HUES6 (cell line): Measurements from ENCODE around the gene TGM3.

ENCODE experiments used
- H3K27ac ChIP-seq: 2 replicates; pipeline ENCODE4 v1.7.0; 2013; ENCODE audit warnings: low read depth, mild to moderate bottlenecking, low read length, inconsistent platforms
- H3K27me3 ChIP-seq: 2 replicates; pipeline ENCODE4 v1.6.1; 2013; ENCODE audit warnings: low read length; ENCODE audit not compliant: control insufficient read depth, insufficient read depth
- H3K36me3 ChIP-seq: 2 replicates; pipeline ENCODE4 v1.6.1; 2013; ENCODE audit warnings: low read length; ENCODE audit not compliant: control insufficient read depth, insufficient read depth
- H3K4me1 ChIP-seq: 2 replicates; pipeline ENCODE4 v1.6.1; 2013; ENCODE audit warnings: low read length; ENCODE audit not compliant: control insufficient read depth, insufficient read depth
- H3K4me3 ChIP-seq: 2 replicates; pipeline ENCODE4 v1.5.1; 2013; ENCODE audit warnings: low read depth, low read length
- H3K9ac ChIP-seq: one replicate; pipeline ENCODE4 v1.6.1; 2013; ENCODE audit warnings: mild to moderate bottlenecking, low read length
- H3K9me3 ChIP-seq: 2 replicates; pipeline ENCODE4 v1.6.1; 2013; ENCODE audit warnings: low read depth, low read length; ENCODE audit not compliant: control insufficient read depth, insufficient read depth

The TGM3 gene, protein sequence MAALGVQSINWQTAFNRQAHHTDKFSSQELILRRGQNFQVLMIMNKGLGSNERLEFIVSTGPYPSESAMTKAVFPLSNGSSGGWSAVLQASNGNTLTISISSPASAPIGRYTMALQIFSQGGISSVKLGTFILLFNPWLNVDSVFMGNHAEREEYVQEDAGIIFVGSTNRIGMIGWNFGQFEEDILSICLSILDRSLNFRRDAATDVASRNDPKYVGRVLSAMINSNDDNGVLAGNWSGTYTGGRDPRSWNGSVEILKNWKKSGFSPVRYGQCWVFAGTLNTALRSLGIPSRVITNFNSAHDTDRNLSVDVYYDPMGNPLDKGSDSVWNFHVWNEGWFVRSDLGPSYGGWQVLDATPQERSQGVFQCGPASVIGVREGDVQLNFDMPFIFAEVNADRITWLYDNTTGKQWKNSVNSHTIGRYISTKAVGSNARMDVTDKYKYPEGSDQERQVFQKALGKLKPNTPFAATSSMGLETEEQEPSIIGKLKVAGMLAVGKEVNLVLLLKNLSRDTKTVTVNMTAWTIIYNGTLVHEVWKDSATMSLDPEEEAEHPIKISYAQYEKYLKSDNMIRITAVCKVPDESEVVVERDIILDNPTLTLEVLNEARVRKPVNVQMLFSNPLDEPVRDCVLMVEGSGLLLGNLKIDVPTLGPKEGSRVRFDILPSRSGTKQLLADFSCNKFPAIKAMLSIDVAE

DNA sequence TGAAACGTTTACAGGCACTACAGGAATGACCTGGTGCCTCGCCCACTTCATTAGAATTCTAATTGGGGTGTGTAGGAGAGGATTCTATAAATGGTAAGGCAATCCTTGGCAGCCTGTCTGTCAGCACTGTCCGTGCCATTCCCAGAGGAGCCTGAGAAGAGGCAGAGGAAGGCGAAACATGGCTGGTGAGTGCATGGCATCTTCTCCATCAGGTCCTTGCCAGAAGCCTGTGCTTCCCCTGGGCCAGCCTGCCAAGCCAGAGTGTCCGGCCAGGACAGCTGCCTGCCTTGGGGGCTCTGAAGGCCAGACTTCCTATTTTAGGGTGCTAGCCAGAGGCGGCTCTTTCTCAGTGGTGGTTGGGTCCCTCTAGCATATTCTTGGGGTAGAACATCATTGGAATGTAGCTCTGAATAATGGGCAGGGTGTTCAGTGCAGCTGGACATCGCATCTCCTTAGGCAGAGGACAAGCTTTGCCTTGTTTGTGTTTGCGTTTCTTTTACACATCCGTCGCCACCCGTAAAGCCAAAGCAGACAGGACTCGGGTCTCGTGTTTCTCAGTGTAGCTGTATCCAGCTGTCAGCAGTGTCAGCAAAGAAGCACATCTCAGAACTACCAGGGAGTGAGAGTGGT is at the start of gene TGM3:
Gene TGM3 (plus strand): TSS at position 116 of the 630 bp plus-strand sequence. CDS start 63 bp downstream, at position 179.
- Histone ChIP-seq H3K9me3 (no peaks in the 10 kb centered on the region), H3K36me3 (no peaks in the 10 kb centered on the region), H3K9ac (no peak within 1 kb of the TSS), H3K27ac (no peak within 1 kb of the TSS), H3K4me1 (peaks cover 19% of the 10 kb centered on the region), H3K27me3 (no peaks in the 10 kb centered on the region), H3K4me3 (no peak within 1 kb of the TSS)

DNA sequence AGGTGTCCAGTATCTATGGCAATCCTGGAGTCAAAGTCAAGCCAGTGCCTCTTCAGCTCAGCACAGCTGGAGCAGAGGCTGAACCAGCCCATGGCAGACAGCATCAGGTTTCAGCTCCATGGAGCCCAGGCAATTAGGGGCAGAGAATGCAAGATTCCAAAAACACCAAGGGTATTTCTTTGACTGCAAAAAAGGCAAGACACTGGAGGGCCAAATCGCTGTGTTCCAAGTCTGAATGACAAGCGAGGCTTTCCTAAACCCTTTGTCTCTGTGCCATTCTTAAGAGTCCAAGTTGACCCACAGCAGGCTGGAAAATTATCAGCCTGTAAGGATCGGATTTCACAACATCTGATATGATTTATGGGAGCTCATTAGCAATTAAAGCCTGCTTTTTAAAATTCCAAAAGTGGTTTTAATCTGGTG is 49.7 kb upstream of the TGM3 start:
- no peaks in the 10 kb centered on the region for H3K36me3 ChIP-seq
- no peak overlapping the region for H3K4me3 ChIP-seq
- H3K4me1 ChIP-seq: peaks cover 17% of the 10 kb centered on the region
- H3K9me3 ChIP-seq: no peaks in the 10 kb centered on the region
- H3K9ac ChIP-seq: no peak overlapping the region
- H3K27ac ChIP-seq: no peak overlapping the region
- H3K27me3 ChIP-seq: no peaks in the 10 kb centered on the region

DNA sequence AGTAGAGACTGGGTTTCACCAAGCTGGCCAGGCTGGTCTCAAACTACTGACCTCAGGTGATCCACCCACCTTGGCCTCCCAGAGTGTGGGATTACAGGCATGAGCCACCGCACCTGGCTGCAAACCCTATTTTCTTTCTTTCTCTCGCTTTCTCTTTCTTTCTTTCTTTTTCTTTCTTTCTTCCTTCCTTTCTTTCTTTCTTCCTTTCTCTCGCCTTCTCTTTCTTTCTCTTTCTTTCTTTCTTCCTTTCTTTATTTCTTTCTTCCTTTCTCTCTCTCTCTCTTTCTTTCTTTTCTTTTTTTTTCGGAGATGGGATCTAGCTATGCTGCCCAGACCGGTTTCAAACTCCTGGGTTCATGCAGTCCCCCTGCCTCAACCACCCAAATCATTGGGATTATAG is 47.0 kb upstream of the TGM3 start:
- no peaks in the 10 kb centered on the region for H3K36me3 ChIP-seq
- H3K9ac ChIP-seq: no peak overlapping the region
- no peak overlapping the region for H3K27ac ChIP-seq
- no peaks in the 10 kb centered on the region for H3K9me3 ChIP-seq
- H3K27me3 ChIP-seq: no peaks in the 10 kb centered on the region
- peaks cover 22% of the 10 kb centered on the region for H3K4me1 ChIP-seq
- no peak overlapping the region for H3K4me3 ChIP-seq

DNA sequence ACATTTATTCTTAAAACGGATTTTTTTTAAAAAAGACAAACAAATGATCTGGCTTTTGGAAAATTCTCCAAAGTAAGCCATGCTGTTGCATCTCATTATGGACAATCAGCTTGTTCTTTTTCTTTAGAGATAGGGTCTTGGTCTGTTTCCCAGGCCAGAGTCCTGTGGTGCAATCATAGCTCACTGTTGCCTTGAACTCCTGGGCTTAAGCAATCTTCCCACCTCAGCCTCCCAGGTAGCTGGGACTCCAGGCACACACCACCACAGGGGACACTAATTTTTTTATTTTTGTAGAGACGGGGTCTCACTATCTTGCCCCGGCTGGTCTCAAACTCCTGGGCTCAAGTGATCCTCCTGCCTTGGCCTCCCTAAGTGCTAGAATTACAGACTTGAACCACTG is 45.9 kb upstream of the TGM3 start:
- Histone ChIP-seq H3K9me3 (no peaks in the 10 kb centered on the region), H3K4me3 (no peak overlapping the region), H3K27me3 (no peaks in the 10 kb centered on the region), H3K4me1 (peaks cover 19% of the 10 kb centered on the region), H3K27ac (no peak overlapping the region), H3K9ac (no peak overlapping the region), H3K36me3 (no peaks in the 10 kb centered on the region)

DNA sequence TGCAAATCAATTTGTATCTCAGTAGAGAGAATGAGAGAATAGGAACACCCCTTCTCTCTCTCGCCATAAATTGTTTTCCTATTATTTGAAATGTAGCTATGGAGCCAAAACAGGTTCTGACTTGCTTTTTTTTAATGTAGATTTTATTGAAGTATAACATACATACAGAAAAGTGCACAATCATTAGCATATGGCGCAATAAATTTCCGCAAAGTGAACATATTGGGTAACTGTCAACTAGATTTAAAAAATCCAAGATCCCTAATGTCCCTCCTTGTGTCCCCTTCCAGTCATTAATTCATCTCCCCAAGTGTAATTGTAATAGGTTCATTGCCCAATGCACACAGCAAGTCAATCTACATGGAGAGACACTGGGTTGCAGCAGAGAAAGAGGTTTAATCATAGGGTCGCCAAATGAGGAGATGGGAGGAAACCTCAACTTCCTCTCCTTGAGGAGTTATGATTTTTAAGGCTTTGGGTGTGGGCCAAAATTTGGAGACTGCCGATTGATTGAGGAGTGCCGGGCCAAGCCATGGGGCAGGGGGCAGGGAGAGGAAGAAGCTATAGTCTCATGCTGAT is 43.3 kb upstream of the TGM3 start:
- Histone ChIP-seq H3K27ac (no peak overlapping the region), H3K9ac (no peak overlapping the region), H3K9me3 (no peaks in the 10 kb centered on the region), H3K36me3 (no peaks in the 10 kb centered on the region), H3K4me3 (no peak overlapping the region), H3K4me1 (peaks cover 5% of the 10 kb centered on the region; the same call in 1 of the 2 replicates), H3K27me3 (no peaks in the 10 kb centered on the region)

DNA sequence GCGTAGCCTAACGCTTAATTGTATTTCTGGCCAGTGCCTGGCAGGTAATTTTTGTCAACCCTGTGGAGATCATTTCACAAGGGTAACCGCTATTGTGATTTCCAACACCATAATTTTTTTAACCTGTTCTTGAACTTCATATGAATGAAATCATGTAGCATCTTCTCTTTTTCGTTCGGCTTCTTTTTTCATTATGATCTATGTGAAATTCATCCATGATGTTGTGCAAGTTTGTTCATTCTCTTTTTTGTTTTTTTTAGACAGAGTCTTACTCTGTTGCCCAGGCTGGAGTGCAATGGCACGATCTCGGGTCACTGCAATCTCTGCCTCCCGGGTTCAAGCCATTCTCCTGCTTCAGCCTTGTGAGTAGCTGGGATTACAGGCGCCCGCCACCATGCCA is 42.5 kb upstream of the TGM3 start:
- no peak overlapping the region for H3K27ac ChIP-seq
- H3K9ac ChIP-seq: no peak overlapping the region
- H3K4me1 ChIP-seq: peaks cover 5% of the 10 kb centered on the region; the same call in 1 of the 2 replicates
- no peaks in the 10 kb centered on the region for H3K27me3 ChIP-seq
- no peak overlapping the region for H3K4me3 ChIP-seq
- H3K9me3 ChIP-seq: no peaks in the 10 kb centered on the region
- no peaks in the 10 kb centered on the region for H3K36me3 ChIP-seq

DNA sequence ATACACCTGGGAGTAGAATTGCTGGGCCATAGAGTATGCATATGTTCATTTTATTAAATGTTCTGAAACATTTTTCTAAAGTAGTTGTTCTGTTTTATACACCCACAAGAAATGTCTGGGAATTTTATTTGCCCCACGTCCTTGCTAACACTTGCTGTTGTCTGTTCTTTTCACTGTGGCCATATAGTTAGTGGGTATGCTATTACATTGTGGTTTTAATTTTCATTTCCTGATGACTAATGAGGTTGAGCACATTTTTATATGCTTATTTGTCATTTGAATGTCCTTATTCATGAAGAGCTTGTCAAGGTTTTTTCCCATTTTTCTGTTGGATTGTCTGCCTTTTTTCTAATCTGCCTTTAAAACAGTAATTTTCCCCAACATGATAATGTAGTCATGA is 41.5 kb upstream of the TGM3 start:
- Histone ChIP-seq H3K4me3 (no peak overlapping the region), H3K27me3 (no peaks in the 10 kb centered on the region), H3K9me3 (no peaks in the 10 kb centered on the region), H3K4me1 (peaks cover 5% of the 10 kb centered on the region; the same call in 1 of the 2 replicates), H3K36me3 (no peaks in the 10 kb centered on the region), H3K27ac (no peak overlapping the region), H3K9ac (no peak overlapping the region)

DNA sequence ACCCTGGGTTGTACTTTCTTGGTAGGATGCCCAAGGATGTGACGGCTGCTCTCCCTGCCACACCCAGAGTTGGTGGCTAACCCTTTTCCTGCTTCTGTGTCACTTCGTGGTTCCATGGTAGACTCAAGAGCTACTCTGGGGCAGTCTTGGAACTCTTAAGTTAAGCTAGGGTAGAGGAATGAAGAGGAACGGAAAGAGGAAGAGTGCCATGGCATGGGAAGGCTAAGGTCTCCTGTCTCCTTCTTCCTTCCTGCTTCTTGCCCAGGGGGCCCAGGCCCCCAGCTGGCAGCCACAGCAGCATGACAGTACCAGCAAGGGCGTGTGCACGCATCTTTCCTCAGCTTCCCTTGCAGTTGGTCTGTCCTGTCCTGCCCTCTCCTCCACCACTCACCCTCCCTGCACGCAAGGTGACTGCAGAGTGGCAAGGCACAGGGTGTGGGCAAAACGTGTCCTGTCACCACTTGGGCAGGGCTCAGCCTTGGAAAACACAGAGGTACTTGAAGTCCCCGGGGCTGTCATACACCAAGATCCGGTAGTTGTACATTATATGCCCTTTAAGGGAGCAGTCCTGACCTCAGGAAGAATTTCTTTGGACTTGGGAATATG is 39.8 kb upstream of the TGM3 start:
- Histone ChIP-seq H3K9ac (no peak overlapping the region), H3K9me3 (no peaks in the 10 kb centered on the region), H3K36me3 (no peaks in the 10 kb centered on the region), H3K4me3 (no peak overlapping the region), H3K4me1 (peaks cover 5% of the 10 kb centered on the region; the same call in 1 of the 2 replicates), H3K27ac (no peak overlapping the region), H3K27me3 (no peaks in the 10 kb centered on the region)

DNA sequence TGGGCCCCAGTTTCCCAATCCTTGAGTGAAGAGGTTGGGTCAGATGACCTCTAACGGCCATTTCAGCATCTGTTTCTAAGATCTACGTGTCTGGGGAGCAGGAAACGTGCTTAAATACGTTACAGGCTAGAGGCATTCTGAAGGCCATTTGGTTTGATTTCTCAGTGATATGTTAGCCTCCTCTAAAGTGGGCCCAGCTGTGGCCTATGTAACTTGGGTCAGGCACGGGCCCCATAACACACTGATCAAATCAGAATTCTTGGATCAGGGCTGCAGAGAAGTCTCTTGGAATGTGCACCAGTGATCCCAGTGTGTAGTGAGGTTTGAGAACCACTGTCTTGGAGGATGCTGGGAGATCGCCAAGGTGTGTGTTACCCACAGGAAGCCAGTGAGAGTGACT is 36.1 kb upstream of the TGM3 start:
- peaks cover 5% of the 10 kb centered on the region for H3K4me1 ChIP-seq
- H3K9me3 ChIP-seq: no peaks in the 10 kb centered on the region
- H3K4me3 ChIP-seq: no peak overlapping the region
- H3K27ac ChIP-seq: no peak overlapping the region
- no peak overlapping the region for H3K9ac ChIP-seq
- no peaks in the 10 kb centered on the region for H3K36me3 ChIP-seq
- H3K27me3 ChIP-seq: no peaks in the 10 kb centered on the region

DNA sequence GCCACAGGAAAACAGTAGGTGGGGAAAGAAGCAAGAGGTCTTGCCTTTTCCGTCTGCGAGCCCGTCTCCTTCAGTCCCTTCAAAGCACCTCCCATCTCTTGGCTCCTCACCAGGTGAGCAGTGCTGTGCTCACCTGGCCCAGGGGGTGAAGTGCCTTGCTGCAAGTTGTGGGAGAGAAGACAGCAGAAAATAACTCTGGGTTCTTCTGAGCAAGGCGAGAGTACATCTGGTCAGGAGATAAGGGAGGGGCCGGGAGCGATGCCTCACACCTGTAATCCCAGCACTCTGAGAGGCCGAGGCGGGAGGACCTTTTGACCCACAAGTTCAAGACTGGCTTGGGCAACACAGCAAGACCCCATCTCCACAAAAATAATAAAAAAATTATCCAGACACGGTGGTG is 35.6 kb upstream of the TGM3 start:
- Histone ChIP-seq H3K4me1 (peaks cover 6% of the 10 kb centered on the region), H3K4me3 (no peak overlapping the region), H3K27me3 (no peaks in the 10 kb centered on the region), H3K36me3 (no peaks in the 10 kb centered on the region), H3K27ac (no peak overlapping the region), H3K9ac (no peak overlapping the region), H3K9me3 (no peaks in the 10 kb centered on the region)
